ENCODE results near the gene MPHOSPH6. TPM values are rescaled to one million over a fixed set of nuclear protein-coding genes. Genes with fewer than 3 reads are reported as not detected.

The MPHOSPH6 gene
- total RNA-seq, 1 donor from 2014 or later, result 31.6 TPM

DNA sequence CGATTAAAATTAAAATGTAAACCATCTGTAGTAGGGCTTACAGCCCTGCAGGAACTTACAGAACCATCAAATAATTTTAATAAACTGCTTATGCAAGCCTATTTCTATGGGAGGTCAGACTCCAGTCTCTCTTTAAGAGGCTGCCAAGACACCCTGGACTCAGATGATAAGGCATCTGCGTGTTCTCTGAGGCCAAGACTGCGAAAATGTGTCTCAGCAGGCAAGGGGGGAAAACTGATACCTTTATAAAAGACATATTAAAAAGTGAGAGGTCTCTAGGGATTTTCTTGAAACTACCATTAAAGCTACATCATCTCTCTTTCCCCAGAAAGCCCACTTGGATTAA is 32.2 kb downstream of the MPHOSPH6 start:
- no peak for DNase-seq
- Mint-ChIP-seq H3K36me3 (ENCODE audit: low read depth) (peaks cover 10% of the 10 kb centered on the region), H3K9me3 (no peaks in the 10 kb centered on the region), H3K27ac (no peak overlapping the region), H3K27me3 (no peaks in the 10 kb centered on the region), H3K4me3 (no peak overlapping the region), H3K4me1 (no peaks in the 10 kb centered on the region)
- TF ChIP-seq, protein P1, sequence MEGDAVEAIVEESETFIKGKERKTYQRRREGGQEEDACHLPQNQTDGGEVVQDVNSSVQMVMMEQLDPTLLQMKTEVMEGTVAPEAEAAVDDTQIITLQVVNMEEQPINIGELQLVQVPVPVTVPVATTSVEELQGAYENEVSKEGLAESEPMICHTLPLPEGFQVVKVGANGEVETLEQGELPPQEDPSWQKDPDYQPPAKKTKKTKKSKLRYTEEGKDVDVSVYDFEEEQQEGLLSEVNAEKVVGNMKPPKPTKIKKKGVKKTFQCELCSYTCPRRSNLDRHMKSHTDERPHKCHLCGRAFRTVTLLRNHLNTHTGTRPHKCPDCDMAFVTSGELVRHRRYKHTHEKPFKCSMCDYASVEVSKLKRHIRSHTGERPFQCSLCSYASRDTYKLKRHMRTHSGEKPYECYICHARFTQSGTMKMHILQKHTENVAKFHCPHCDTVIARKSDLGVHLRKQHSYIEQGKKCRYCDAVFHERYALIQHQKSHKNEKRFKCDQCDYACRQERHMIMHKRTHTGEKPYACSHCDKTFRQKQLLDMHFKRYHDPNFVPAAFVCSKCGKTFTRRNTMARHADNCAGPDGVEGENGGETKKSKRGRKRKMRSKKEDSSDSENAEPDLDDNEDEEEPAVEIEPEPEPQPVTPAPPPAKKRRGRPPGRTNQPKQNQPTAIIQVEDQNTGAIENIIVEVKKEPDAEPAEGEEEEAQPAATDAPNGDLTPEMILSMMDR (IDR thresholded peaks at IDR 0.05), result no peak
- ATAC-seq (ENCODE audit: low read depth), result no peak
- intact Hi-C loops (cut with micrococcal nuclease), result no loop called here
- POLR2A ChIA-PET, result no interaction called here
- CTCF ChIA-PET, result no interaction called here

- ATAC-seq (ENCODE audit: low read depth), result no peak
- Mint-ChIP-seq H3K36me3 (ENCODE audit: low read depth) (peaks cover 10% of the 10 kb centered on the region), H3K4me3 (no peak overlapping the region), H3K9me3 (no peaks in the 10 kb centered on the region), H3K27ac (no peak overlapping the region), H3K4me1 (no peaks in the 10 kb centered on the region), H3K27me3 (no peaks in the 10 kb centered on the region)
- CTCF ChIA-PET, result no interaction called here
- DNase-seq, result no peak
- TF ChIP-seq, protein P1 (IDR thresholded peaks at IDR 0.05), result no peak
- POLR2A ChIA-PET, result no interaction called here
- intact Hi-C loops (cut with micrococcal nuclease), result no loop called here
Observed at GRCh38 chr16:82136956-82137821, 32.8 kb downstream of the MPHOSPH6 start.

- H3K27ac Mint-ChIP-seq, result no peak overlapping the region
- ChIA-PET CTCF (no interaction called here), POLR2A (no interaction called here)
- H3K4me1 Mint-ChIP-seq, result no peaks in the 10 kb centered on the region
- TF ChIP-seq, protein P1 (IDR thresholded peaks at IDR 0.05), result no peak
- no peak for ATAC-seq (ENCODE audit: low read depth)
- peaks cover 8% of the 10 kb centered on the region for H3K36me3 Mint-ChIP-seq (ENCODE audit: low read depth)
- no peaks in the 10 kb centered on the region for H3K27me3 Mint-ChIP-seq
- intact Hi-C loops (cut with micrococcal nuclease), result no loop called here
- H3K4me3 Mint-ChIP-seq, result no peak overlapping the region
- DNase-seq, result no peak
- no peaks in the 10 kb centered on the region for H3K9me3 Mint-ChIP-seq
Observed at GRCh38 chr16:82135844-82136243, 34.2 kb downstream of the MPHOSPH6 start.

GRCh38 chr16:82134846-82135245 is 35.2 kb downstream of the MPHOSPH6 start:
- ATAC-seq (ENCODE audit: low read depth) (no peak), DNase-seq (no peak)
- Mint-ChIP-seq H3K27ac (no peak overlapping the region), H3K4me3 (no peak overlapping the region), H3K4me1 (no peaks in the 10 kb centered on the region), H3K36me3 (ENCODE audit: low read depth) (peaks cover 6% of the 10 kb centered on the region), H3K27me3 (no peaks in the 10 kb centered on the region), H3K9me3 (no peaks in the 10 kb centered on the region)
- ChIA-PET CTCF (no interaction called here), POLR2A (no interaction called here)
- intact Hi-C loops (cut with micrococcal nuclease), result no loop called here
- TF ChIP-seq, protein P1 (IDR thresholded peaks at IDR 0.05), result no peak

DNA sequence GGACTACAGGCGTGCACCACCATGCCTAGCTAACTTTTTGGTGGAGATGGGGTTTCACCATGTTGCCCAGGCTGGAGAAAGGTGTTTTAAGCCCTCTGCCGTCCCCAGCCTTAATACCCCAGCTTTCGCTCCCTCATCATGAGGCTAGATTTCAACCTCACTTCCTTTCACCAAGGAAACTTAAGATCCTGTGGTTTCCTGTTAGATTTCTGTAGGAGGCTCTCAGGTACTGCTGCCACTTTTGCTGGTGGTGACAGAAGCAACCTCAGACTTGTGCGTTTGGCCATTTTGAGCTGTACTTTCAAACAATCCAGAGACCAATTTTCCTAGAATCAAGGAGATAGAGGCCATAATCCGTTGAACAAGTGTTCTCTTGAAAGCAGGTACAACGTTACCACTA is 36.2 kb downstream of the MPHOSPH6 start:
- TF ChIP-seq, protein P1 (IDR thresholded peaks at IDR 0.05), result no peak
- ATAC-seq (ENCODE audit: low read depth) (no peak), DNase-seq (no peak)
- H3K36me3 Mint-ChIP-seq (ENCODE audit: low read depth), result peaks cover 2% of the 10 kb centered on the region
- H3K4me3 Mint-ChIP-seq, result no peak overlapping the region
- no peaks in the 10 kb centered on the region for H3K27me3 Mint-ChIP-seq
- ChIA-PET POLR2A (no interaction called here), CTCF (no interaction called here)
- H3K4me1 Mint-ChIP-seq, result no peaks in the 10 kb centered on the region
- no peaks in the 10 kb centered on the region for H3K9me3 Mint-ChIP-seq
- no peak overlapping the region for H3K27ac Mint-ChIP-seq
- intact Hi-C loops (cut with micrococcal nuclease), result no loop called here

Data from activated B cell treated with CpG ODN at 0.5 μM for 24 hours (primary cell).